Heart left ventricle (tissue), 13 donors: ENCODE results near the gene MESP2.

Experiments used
- POLR2A ChIP-seq, 2 donors: fragments of 450-650 bp; IDR thresholded peaks; one replicate each; pipeline ENCODE4 v1.6.1; 2017; ENCODE audit warnings: antibody characterized with exemption in 2 of 2, mild to moderate bottlenecking in 2 of 2, moderate library complexity in 2 of 2
- TF ChIP-seq, protein P1 (sequence below), 12 donors: fragments of 200-600 bp; sonication (generic) in 4 of 12; IDR thresholded peaks; one replicate each; pipeline versions ENCODE4 v1.5.0 to v1.8.0; 2018 to 2022; ENCODE audit warnings: antibody characterized with exemption in 12 of 12, mild to moderate bottlenecking in 5 of 12
- donor health status: ischemic (EF 13 %, LVEDD 7.1; RV severe dilation, severe dysfunction).
- donor health status: DM: no; HTN: yes; CAD: no.
- donor health status: DM: no; HTN: no; CAD: no.
- donor health status: ischemic (EF 25% LVEDD 6.9; RV normal size, moderate dysfunction).
- donor health status: ischemic (EF 25% LVEDD 5.7; RV mildly dilated, moderate dysfunction).
- donor health status: ischemic (EF 35%, LVEDD 5.7; RV mildly dilated, moderate dysfunction).
- donor health status: nonischemic (EF 11% LVEDD 7.7; RV severe dilation, severe dysfunction).
- donor health status: DM: yes; HTN: yes; CAD: no.
- donor health status: PGD.
- donor health status: ischemic (EF 29% LVEDD 5.4; RV normal size, mild dysfunction).
- donor health status: nonischemic (EF 23%, LVEDD 6.1; RV moderate dilation, normal function).

DNA sequence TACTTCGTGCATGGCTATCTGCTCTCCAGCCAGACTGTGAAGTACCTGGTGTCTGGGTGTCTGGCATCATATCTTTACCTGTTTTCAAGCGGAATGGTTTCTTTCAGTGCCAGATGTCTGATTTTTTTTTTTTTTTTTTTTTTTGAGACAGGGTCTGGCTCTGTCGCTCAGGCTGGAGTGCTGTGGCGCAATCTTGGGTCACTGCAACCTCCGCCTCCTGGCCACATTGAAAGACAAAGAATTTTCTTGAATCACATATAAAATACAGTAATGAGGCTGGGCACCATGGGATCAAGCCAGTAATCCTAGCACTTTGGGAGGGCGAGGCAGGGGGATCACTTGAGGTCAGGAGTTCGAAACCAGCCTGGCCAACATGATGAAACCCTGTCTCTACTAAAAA, 22.3 kb upstream of the MESP2 start:
- TF ChIP-seq, protein P1, sequence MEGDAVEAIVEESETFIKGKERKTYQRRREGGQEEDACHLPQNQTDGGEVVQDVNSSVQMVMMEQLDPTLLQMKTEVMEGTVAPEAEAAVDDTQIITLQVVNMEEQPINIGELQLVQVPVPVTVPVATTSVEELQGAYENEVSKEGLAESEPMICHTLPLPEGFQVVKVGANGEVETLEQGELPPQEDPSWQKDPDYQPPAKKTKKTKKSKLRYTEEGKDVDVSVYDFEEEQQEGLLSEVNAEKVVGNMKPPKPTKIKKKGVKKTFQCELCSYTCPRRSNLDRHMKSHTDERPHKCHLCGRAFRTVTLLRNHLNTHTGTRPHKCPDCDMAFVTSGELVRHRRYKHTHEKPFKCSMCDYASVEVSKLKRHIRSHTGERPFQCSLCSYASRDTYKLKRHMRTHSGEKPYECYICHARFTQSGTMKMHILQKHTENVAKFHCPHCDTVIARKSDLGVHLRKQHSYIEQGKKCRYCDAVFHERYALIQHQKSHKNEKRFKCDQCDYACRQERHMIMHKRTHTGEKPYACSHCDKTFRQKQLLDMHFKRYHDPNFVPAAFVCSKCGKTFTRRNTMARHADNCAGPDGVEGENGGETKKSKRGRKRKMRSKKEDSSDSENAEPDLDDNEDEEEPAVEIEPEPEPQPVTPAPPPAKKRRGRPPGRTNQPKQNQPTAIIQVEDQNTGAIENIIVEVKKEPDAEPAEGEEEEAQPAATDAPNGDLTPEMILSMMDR (IDR thresholded peaks at IDR 0.05): no peak
- no peak for TF ChIP-seq POLR2A (IDR thresholded peaks at IDR 0.05)
